Suprapubic skin (tissue), 4 donors: Measurements from ENCODE around the gene COPG2. TPM values are rescaled to one million over a fixed set of nuclear protein-coding genes. Genes with fewer than 3 reads are reported as not detected.
"Not testable (repeated sequence)": the region's sequence is repeated elsewhere in the genome, so short reads cannot be mapped to it uniquely, and the experiment has no call there.

Experiments
- DNase-seq, 2 donors: peaks; one replicate each; pipeline ENCODE4 v3.0.0-alpha.2; 2019; ENCODE audit warnings: low spot score in 2 of 2
- H3K27ac ChIP-seq: fragments of 200-600 bp; sonication (generic); one replicate; pipeline ENCODE4 v1.5.1; 2019
- H3K27me3 ChIP-seq: fragments of 200-600 bp; sonication (generic); one replicate; pipeline ENCODE4 v1.5.1; 2019
- H3K36me3 ChIP-seq: fragments of 200-600 bp; sonication (generic); one replicate; pipeline ENCODE4 v1.5.1; 2019
- H3K4me1 ChIP-seq: fragments of 200-600 bp; sonication (generic); one replicate; pipeline ENCODE4 v1.5.1; 2019
- H3K4me3 ChIP-seq: fragments of 200-600 bp; sonication (generic); one replicate; pipeline ENCODE4 v1.5.1; 2019; ENCODE audit warnings: mild to moderate bottlenecking
- H3K9me3 ChIP-seq: fragments of 200-600 bp; sonication (generic); one replicate; pipeline ENCODE4 v1.5.1; 2019
- EP300 ChIP-seq: sonication (generic); formaldehyde crosslinking; IDR thresholded peaks from one replicate; pipeline ENCODE4 v1.6.1; 2017; ENCODE audit warnings: antibody characterized with exemption
- POLR2A ChIP-seq, 2 donors: fragments of 450-650 bp; IDR thresholded peaks; one replicate each; pipeline ENCODE4 v1.6.1; 2017; ENCODE audit warnings: antibody characterized with exemption in 2 of 2, mild to moderate bottlenecking in 2 of 2, moderate library complexity in 2 of 2
- POLR2AphosphoS5 ChIP-seq, 3 donors: sonication (generic); formaldehyde crosslinking; IDR thresholded peaks; one replicate each; pipeline ENCODE4 v1.6.1; 2017; ENCODE audit warnings: antibody characterized with exemption in 3 of 3
- WGBS: methylation state at CpG from one replicate; pipeline ENCODE4 v1.1.5; 2018; 5-methylcytosine and 5-hydroxymethylcytosine counted together
- total RNA-seq, 4 donors: library from RNA; depleted of rRNA; stranded (reverse); fragments of >200 nt; gene quantifications; one replicate each; pipeline ENCODE4 v1.1.0, GENCODE V29; 2016
- TF ChIP-seq, protein P1 (sequence below), 2 donors: fragments of 200-600 bp in 1 of 2; fragments of 450-650 bp in 1 of 2; sonication (generic) in 1 of 2; IDR thresholded peaks; one replicate each; pipeline ENCODE4 v1.5.1; 2016 to 2019; ENCODE audit warnings: antibody characterized with exemption in 2 of 2, mild to moderate bottlenecking in 1 of 2, moderate library complexity in 1 of 2

The COPG2 gene
- total RNA-seq, 4 donors from 2014 or later = 17.9 to 24.8 (median 21.0) TPM

DNA sequence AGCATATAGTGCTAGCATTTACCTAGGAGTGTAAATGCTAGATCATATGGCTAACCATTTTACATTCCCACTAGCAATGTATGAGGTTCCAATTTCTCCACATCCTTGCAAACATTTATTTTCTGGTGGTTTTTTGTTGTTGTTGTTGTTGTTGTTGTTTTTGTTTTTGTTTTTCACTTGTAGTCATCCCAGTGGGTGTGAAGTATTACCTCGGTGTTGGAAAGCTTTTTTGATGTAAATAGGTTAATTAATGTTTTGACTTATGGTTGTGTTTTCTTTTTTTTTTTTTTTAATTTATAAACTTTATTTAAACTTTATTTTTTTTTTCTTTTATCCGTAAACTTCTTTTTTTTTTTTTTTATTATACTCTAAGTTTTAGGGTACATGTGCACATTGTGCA, 33.1 kb upstream of the COPG2 start:
- TF ChIP-seq, protein P1, sequence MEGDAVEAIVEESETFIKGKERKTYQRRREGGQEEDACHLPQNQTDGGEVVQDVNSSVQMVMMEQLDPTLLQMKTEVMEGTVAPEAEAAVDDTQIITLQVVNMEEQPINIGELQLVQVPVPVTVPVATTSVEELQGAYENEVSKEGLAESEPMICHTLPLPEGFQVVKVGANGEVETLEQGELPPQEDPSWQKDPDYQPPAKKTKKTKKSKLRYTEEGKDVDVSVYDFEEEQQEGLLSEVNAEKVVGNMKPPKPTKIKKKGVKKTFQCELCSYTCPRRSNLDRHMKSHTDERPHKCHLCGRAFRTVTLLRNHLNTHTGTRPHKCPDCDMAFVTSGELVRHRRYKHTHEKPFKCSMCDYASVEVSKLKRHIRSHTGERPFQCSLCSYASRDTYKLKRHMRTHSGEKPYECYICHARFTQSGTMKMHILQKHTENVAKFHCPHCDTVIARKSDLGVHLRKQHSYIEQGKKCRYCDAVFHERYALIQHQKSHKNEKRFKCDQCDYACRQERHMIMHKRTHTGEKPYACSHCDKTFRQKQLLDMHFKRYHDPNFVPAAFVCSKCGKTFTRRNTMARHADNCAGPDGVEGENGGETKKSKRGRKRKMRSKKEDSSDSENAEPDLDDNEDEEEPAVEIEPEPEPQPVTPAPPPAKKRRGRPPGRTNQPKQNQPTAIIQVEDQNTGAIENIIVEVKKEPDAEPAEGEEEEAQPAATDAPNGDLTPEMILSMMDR (IDR thresholded peaks at IDR 0.05) = no peak
- TF ChIP-seq EP300 = no peak
- TF ChIP-seq POLR2A (IDR thresholded peaks at IDR 0.05) = no peak
- no peak for TF ChIP-seq POLR2AphosphoS5 (IDR thresholded peaks at IDR 0.05)
- DNase-seq = no peak
- Histone ChIP-seq H3K27ac (no peak overlapping the region), H3K4me1 (no peaks in the 10 kb centered on the region), H3K36me3 (no peaks in the 10 kb centered on the region), H3K27me3 (no peaks in the 10 kb centered on the region), H3K9me3 (no peaks in the 10 kb centered on the region), H3K4me3 (no peak overlapping the region)
- WGBS = 97% methylated on average over 2 of the region's 2 CpGs

DNA sequence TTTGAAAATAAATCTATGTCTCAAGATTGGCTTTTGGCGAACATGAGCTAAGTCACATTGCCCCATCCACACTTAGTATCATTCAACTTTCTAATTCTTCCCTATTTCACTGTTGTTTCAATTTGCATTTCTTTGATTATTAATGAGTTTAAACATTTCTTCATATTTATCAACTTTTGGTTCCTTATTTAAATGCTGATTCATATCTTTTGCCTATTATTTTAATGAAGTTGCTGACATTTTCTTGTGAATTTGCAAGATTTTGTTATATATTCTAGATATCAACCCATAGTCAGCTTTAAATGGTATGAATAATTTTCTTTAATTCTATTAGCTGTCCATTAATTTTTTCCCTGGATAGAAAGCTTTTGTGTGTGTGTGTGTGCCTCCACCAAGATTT, 32.2 kb upstream of the COPG2 start:
- no peak for DNase-seq
- Histone ChIP-seq H3K27me3 (no peaks in the 10 kb centered on the region), H3K4me3 (no peak overlapping the region), H3K36me3 (no peaks in the 10 kb centered on the region), H3K9me3 (no peaks in the 10 kb centered on the region), H3K27ac (no peak overlapping the region), H3K4me1 (no peaks in the 10 kb centered on the region)
- TF ChIP-seq, protein P1 (IDR thresholded peaks at IDR 0.05) = no peak
- TF ChIP-seq POLR2A (IDR thresholded peaks at IDR 0.05) (no peak), EP300 (no peak), POLR2AphosphoS5 (IDR thresholded peaks at IDR 0.05) (no peak)
- 95% methylated on average over 1 of the region's 1 CpG for WGBS

DNA sequence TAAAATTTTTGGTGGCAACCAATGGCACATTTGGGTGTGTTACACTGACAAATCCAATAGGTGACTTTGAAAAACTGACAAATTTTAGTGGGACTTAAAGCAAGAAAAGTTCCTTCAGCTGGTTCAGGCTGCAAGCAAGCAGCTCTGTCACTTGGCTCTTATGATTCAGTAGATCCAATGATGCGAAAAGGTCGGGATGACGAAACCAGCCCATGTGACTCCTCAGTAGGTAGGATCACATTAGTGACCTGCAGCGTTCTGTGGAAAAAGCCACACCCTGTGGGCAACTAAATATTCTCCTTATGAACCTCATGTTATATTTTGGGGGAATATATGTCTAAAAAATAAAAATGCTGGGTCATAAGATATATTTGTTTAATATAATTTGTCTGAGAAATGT, 31.1 kb upstream of the COPG2 start:
- TF ChIP-seq, protein P1 (IDR thresholded peaks at IDR 0.05) = no peak
- TF ChIP-seq POLR2AphosphoS5 (IDR thresholded peaks at IDR 0.05) (no peak), POLR2A (IDR thresholded peaks at IDR 0.05) (no peak), EP300 (no peak)
- Histone ChIP-seq H3K27me3 (no peaks in the 10 kb centered on the region), H3K27ac (no peak overlapping the region), H3K9me3 (no peaks in the 10 kb centered on the region), H3K36me3 (no peaks in the 10 kb centered on the region), H3K4me1 (no peaks in the 10 kb centered on the region), H3K4me3 (no peak overlapping the region)
- WGBS = 60% methylated on average over 4 of the region's 4 CpGs
- no peak for DNase-seq

DNA sequence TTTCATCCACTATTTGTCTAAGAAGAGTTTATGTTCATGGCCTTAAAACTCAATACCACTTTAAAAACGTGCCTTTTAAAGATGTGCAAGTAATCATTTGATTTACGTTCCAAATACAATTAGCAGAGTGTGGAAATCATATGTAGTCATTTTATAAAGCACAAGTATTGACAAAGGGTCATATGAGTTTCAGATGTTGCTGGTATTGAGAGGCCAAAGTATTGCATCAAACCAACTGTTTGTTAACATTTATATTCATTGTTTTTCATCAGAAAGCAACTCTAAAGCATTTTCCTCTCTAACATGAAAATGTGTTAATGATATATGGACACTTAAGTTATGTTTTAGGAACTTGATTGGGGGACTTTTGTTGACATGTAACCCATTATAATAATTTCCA, 29.3 kb upstream of the COPG2 start:
- 61% methylated on average over 2 of the region's 2 CpGs for WGBS
- DNase-seq = no peak
- no peaks in the 10 kb centered on the region for H3K27me3 ChIP-seq
- no peaks in the 10 kb centered on the region for H3K4me1 ChIP-seq
- no peaks in the 10 kb centered on the region for H3K9me3 ChIP-seq
- no peak overlapping the region for H3K4me3 ChIP-seq
- H3K36me3 ChIP-seq = no peaks in the 10 kb centered on the region
- no peak overlapping the region for H3K27ac ChIP-seq
- TF ChIP-seq, protein P1 (IDR thresholded peaks at IDR 0.05) = no peak
- no peak for TF ChIP-seq EP300
- TF ChIP-seq POLR2AphosphoS5 (IDR thresholded peaks at IDR 0.05) = no peak
- no peak for TF ChIP-seq POLR2A (IDR thresholded peaks at IDR 0.05)

DNA sequence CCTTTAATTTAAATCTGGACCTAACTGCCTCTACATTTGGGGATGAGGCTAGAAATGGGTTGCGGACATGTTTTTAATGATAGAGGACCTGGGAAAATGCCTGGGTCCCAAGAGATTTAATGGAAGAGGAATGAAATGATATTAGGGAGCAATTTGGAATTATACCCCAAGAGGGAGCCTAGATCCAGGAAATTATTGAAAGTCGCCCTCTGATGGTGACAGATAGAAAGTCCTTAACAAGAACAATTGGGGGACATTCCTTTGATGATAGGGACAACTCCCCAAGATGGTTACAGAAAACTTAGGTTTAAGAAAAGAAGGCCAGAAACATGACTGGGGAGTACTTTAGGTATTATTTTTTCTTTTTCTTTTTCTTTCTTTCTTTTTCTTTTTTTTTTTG, 27.3 kb upstream of the COPG2 start:
- Histone ChIP-seq H3K27ac (no peak overlapping the region), H3K27me3 (no peaks in the 10 kb centered on the region), H3K4me3 (no peak overlapping the region), H3K9me3 (no peaks in the 10 kb centered on the region), H3K4me1 (no peaks in the 10 kb centered on the region), H3K36me3 (no peaks in the 10 kb centered on the region)
- WGBS = 65% methylated on average over 2 of the region's 2 CpGs
- DNase-seq = no peak
- TF ChIP-seq, protein P1 (IDR thresholded peaks at IDR 0.05) = no peak
- TF ChIP-seq EP300 (no peak), POLR2AphosphoS5 (IDR thresholded peaks at IDR 0.05) (no peak), POLR2A (IDR thresholded peaks at IDR 0.05) (no peak)

DNA sequence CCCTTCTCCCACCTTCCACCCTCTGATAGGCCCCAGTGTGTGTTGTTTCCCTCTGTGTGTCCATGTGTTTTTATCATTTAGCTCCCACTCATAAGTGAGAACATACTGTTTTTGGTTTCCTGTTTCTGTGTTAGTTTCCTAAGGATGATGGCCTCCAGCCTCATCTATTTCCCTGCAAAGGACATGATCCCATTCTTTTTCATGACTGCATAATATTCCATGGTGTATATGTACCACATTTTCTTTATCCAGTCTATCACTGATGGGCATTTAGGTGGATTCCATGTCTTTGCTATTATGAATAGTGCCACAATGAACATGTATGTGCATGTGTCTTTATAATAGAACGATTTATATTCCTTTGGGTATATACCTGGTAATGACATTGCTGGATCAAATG, 23.8 kb upstream of the COPG2 start:
- 94% methylated on average over 1 of the region's 1 CpG for WGBS
- H3K9me3 ChIP-seq, H3K27me3 ChIP-seq, H3K4me3 ChIP-seq, DNase-seq, H3K36me3 ChIP-seq, H3K27ac ChIP-seq, H3K4me1 ChIP-seq: not testable (repeated sequence)
